Calu3 (cell line): ENCODE data around the gene NID2. TPM values are rescaled to one million over a fixed set of nuclear protein-coding genes. Genes with fewer than 3 reads are reported as not detected.

Experiments
- BruUV-seq: library from RNA; stranded (reverse); fragments of 400-500 nt; replicated peaks from 2 replicates; lab custom pipeline; 2021; lab: Mats Ljungman, UMichigan
- CTCF ChIA-PET: fragments of 300-600 bp; sonication (Branson Sonifier 250); formaldehyde crosslinking; loops from one replicate; lab custom pipeline; 2022; ENCODE audit warnings: antibody characterized with exemption; lab: Charles Lee
- DNase-seq: peaks from one replicate; pipeline ENCODE4 v3.0.0; 2022
- H3K27ac Mint-ChIP-seq: one replicate; pipeline ENCODE4 v1.8.0; 2022; ENCODE audit warnings: mixed read lengths; ENCODE audit not compliant: unreplicated experiment
- H3K27me3 Mint-ChIP-seq: one replicate; pipeline ENCODE4 v1.8.0; 2022; ENCODE audit warnings: mixed read lengths; ENCODE audit not compliant: unreplicated experiment
- H3K36me3 Mint-ChIP-seq: one replicate; pipeline ENCODE4 v1.8.0; 2022; ENCODE audit warnings: mild to moderate bottlenecking, moderate library complexity, mixed read lengths; ENCODE audit not compliant: insufficient read depth, unreplicated experiment
- H3K4me1 Mint-ChIP-seq: one replicate; pipeline ENCODE4 v1.8.0; 2022; ENCODE audit warnings: mild to moderate bottlenecking, low read depth, mixed read lengths; ENCODE audit not compliant: unreplicated experiment
- H3K4me3 Mint-ChIP-seq: one replicate; pipeline ENCODE4 v1.8.0; 2022; ENCODE audit warnings: mild to moderate bottlenecking, low read depth, moderate library complexity, mixed read lengths; ENCODE audit not compliant: unreplicated experiment
- H3K9me3 Mint-ChIP-seq: one replicate; pipeline ENCODE4 v1.8.0; 2022; ENCODE audit warnings: low read depth, mixed read lengths; ENCODE audit not compliant: unreplicated experiment
- intact Hi-C: fragments of 100-400 bp; cut with micrococcal nuclease; formaldehyde crosslinking; loops from one replicate; pipeline ENCODE4 v1.10.0; 2022; ENCODE audit not compliant: unreplicated experiment
- total RNA-seq: library from RNA; stranded (reverse); gene quantifications from 2 replicates; pipeline ENCODE4 v1.2.3, GENCODE V29; 2022
- TF ChIP-seq, protein P1 (sequence below): fragments of 200-600 bp; IDR thresholded peaks from one replicate; pipeline ENCODE4 v1.8.0; 2022; ENCODE audit warnings: antibody characterized with exemption; ENCODE audit not compliant: unreplicated experiment

Gene NID2
- total RNA-seq, 1 experiment from 2014 or later: not detected

GRCh38 chr14:52007211-52007610, 61.6 kb downstream of the NID2 start:
- H3K4me1 Mint-ChIP-seq: no peaks in the 10 kb centered on the region
- TF ChIP-seq, protein P1, sequence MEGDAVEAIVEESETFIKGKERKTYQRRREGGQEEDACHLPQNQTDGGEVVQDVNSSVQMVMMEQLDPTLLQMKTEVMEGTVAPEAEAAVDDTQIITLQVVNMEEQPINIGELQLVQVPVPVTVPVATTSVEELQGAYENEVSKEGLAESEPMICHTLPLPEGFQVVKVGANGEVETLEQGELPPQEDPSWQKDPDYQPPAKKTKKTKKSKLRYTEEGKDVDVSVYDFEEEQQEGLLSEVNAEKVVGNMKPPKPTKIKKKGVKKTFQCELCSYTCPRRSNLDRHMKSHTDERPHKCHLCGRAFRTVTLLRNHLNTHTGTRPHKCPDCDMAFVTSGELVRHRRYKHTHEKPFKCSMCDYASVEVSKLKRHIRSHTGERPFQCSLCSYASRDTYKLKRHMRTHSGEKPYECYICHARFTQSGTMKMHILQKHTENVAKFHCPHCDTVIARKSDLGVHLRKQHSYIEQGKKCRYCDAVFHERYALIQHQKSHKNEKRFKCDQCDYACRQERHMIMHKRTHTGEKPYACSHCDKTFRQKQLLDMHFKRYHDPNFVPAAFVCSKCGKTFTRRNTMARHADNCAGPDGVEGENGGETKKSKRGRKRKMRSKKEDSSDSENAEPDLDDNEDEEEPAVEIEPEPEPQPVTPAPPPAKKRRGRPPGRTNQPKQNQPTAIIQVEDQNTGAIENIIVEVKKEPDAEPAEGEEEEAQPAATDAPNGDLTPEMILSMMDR: no peak
- H3K9me3 Mint-ChIP-seq: no peaks in the 10 kb centered on the region
- intact Hi-C loops: no loop called here
- DNase-seq: no peak
- H3K36me3 Mint-ChIP-seq: peaks cover 4% of the 10 kb centered on the region
- CTCF ChIA-PET: interaction anchor here (0.6 kb wide), 1 partner anchor 248 kb away, joined by 4 read pairs; no protein-coding TSS in a partner anchor
- BruUV-seq: no TSS peak
- H3K27ac Mint-ChIP-seq: no peak overlapping the region
- H3K27me3 Mint-ChIP-seq: no peaks in the 10 kb centered on the region
- H3K4me3 Mint-ChIP-seq: no peak overlapping the region

- H3K9me3 Mint-ChIP-seq: no peaks in the 10 kb centered on the region
- no peak overlapping the region for H3K27ac Mint-ChIP-seq
- CTCF ChIA-PET: no interaction called here
- H3K4me1 Mint-ChIP-seq: no peaks in the 10 kb centered on the region
- intact Hi-C loops: no loop called here
- H3K36me3 Mint-ChIP-seq: peaks cover 4% of the 10 kb centered on the region
- TF ChIP-seq, protein P1: no peak
- no peak for DNase-seq
- no peak overlapping the region for H3K4me3 Mint-ChIP-seq
- no peaks in the 10 kb centered on the region for H3K27me3 Mint-ChIP-seq
- BruUV-seq: no TSS peak
Measured at GRCh38 chr14:52006361-52006760, 62.5 kb downstream of the NID2 start.

- Mint-ChIP-seq H3K9me3 (no peaks in the 10 kb centered on the region), H3K36me3 (peaks cover 4% of the 10 kb centered on the region), H3K4me1 (no peaks in the 10 kb centered on the region), H3K27ac (no peak overlapping the region), H3K27me3 (no peaks in the 10 kb centered on the region), H3K4me3 (no peak overlapping the region)
- intact Hi-C loops: no loop called here
- BruUV-seq: no TSS peak
- TF ChIP-seq, protein P1: no peak
- CTCF ChIA-PET: no interaction called here
- no peak for DNase-seq
Measured at GRCh38 chr14:52005625-52006024, 63.2 kb downstream of the NID2 start.

- TF ChIP-seq, protein P1: no peak
- CTCF ChIA-PET: no interaction called here
- Mint-ChIP-seq H3K27ac (no peak overlapping the region), H3K4me3 (no peak overlapping the region), H3K36me3 (peaks cover 12% of the 10 kb centered on the region), H3K9me3 (no peaks in the 10 kb centered on the region), H3K27me3 (no peaks in the 10 kb centered on the region), H3K4me1 (no peaks in the 10 kb centered on the region)
- DNase-seq: no peak
- no TSS peak for BruUV-seq
- intact Hi-C loops: no loop called here
Measured at GRCh38 chr14:52003324-52003723, 65.5 kb downstream of the NID2 start.
